Measurements from ENCODE around the gene SMPD3.

The SMPD3 gene

GRCh38 chr16:68432701-68433100 is 15.6 kb downstream of the SMPD3 start:
- peaks cover 4% of the 10 kb centered on the region for H3K9me3 Mint-ChIP-seq

DNA sequence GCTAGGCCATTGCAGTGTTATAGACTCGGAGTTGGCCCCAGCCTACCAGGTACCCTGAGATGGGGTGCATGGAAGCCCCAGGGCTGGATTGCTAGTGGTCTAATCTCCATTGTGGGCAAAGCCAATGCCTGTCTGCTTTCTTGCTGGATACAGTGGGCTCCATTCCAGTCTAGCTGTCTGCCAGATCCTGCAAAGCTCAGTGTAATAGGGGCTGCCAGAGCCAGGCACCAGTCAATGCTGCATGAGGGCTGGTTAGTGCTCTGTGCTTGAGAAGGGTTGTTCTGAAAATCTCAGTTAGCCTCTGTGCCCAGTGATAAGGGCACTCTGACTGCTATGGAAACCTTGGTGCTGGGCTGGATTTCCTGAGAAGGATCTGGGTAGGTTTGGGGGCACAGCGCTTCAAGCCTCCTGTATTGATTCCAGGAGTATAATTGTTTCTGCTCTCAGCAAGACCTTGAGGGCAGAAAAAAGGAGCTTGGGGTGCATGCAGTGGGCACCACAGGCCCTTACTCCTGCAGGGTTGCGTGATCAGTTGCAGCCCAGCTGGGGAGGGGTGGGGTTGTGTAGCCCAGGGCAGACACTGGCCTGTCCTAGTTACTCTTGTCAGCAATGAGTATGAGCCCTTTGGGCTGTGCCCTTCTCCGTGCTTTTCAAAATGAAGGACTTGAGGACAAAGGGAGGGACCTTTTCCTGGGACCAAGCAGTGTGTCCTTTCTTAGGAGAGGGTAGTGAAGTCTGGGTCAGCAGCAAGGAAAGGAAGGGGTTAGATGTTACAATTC is 19.0 kb downstream of the SMPD3 start:
- Mint-ChIP-seq H3K27ac (no peak overlapping the region), H3K27me3 (no peaks in the 10 kb centered on the region), H3K4me3 (no peak overlapping the region)

More at GRCh38 chr16:68432701-68433100, 15.6 kb downstream of the SMPD3 start:
- ATAC-seq = no peak
- Mint-ChIP-seq H3K36me3 (no peaks in the 10 kb centered on the region), H3K4me3 (no peak overlapping the region), H3K4me1 (no peaks in the 10 kb centered on the region), H3K27me3 (peaks cover 8% of the 10 kb centered on the region), H3K27ac (no peak overlapping the region)

GRCh38 chr16:68427649-68428303 is 20.5 kb downstream of the SMPD3 start:
- Mint-ChIP-seq H3K4me1 (no peaks in the 10 kb centered on the region), H3K4me3 (no peak overlapping the region), H3K27me3 (no peaks in the 10 kb centered on the region), H3K9me3 (no peaks in the 10 kb centered on the region), H3K27ac (no peak overlapping the region), H3K36me3 (no peaks in the 10 kb centered on the region)
- no peak for ATAC-seq

More for the DNA sequence above, 19.0 kb downstream of the SMPD3 start:
- Mint-ChIP-seq H3K36me3 (no peaks in the 10 kb centered on the region), H3K9me3 (no peaks in the 10 kb centered on the region), H3K4me1 (no peaks in the 10 kb centered on the region)
- no peak for ATAC-seq

DNA sequence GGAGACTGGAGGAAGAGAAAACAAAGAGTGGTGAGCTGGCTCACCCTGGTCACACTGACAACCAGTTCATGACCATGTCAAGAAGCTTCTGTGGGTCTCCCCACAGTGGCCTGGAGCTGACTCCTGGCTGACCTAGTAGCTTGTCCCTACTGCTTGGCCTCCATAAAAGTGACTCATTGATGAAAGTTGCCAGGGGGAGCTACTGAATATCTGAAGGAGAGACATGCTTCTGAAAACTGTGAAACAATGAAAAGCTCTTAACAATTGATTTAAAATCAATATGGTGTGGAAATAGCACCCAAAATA is 22.0 kb downstream of the SMPD3 start:
- no peak overlapping the region for H3K27ac Mint-ChIP-seq
- H3K36me3 Mint-ChIP-seq = no peaks in the 10 kb centered on the region
- H3K4me3 Mint-ChIP-seq = no peak overlapping the region
- H3K4me1 Mint-ChIP-seq = no peaks in the 10 kb centered on the region
- no peaks in the 10 kb centered on the region for H3K9me3 Mint-ChIP-seq
- no peaks in the 10 kb centered on the region for H3K27me3 Mint-ChIP-seq
- ATAC-seq = no peak

DNA sequence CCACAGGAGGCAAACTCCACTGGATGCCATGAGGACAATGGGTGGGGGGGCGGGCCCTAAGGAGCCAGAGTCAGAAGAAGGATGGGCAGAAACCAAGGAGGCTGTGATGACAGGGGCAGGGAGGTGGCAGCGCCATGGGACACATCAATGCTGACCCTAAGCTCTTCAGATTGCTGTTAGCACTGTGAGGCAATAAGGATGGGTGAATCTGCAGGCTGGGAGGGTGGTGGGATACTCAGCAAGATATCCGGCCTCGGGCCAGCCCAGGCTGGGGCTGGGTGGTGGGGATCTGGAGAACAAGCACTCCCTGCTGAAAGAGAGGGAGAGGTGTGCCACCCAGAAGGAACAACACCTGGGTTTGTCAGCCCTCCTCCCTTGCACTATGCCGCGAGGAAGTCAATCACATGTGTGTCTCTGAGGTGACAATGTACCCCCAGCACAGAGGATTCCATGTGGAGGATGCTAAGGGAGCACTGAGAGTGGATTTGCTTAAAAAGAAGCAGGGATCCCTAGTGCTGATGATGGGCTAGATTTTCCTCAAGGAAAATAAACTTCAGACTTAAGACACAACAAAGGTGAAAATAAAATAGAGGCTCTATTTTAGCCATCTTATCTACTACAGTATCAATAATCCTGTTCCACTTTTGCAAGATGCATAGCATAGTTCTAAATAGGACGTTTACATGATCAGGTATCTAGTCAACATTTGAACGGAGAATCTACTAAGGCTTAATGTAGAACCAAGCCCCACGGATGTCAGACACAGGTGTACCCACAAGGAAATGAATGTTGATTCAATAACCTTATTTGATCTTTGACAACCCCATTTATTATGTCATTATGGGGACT is 22.6 kb downstream of the SMPD3 start:
- Mint-ChIP-seq H3K36me3 (no peaks in the 10 kb centered on the region), H3K27ac (no peak overlapping the region), H3K9me3 (no peaks in the 10 kb centered on the region), H3K4me1 (no peaks in the 10 kb centered on the region), H3K27me3 (no peaks in the 10 kb centered on the region), H3K4me3 (no peak overlapping the region)
- ATAC-seq = no peak

GRCh38 chr16:68423771-68424170 is 24.5 kb downstream of the SMPD3 start:
- no peak overlapping the region for H3K4me3 Mint-ChIP-seq
- H3K27me3 Mint-ChIP-seq = no peaks in the 10 kb centered on the region
- H3K9me3 Mint-ChIP-seq = no peaks in the 10 kb centered on the region
- H3K36me3 Mint-ChIP-seq = no peaks in the 10 kb centered on the region
- no peak for ATAC-seq
- no peak overlapping the region for H3K27ac Mint-ChIP-seq
- peaks cover 3% of the 10 kb centered on the region for H3K4me1 Mint-ChIP-seq

- no peak overlapping the region for H3K27ac Mint-ChIP-seq
- no peaks in the 10 kb centered on the region for H3K36me3 Mint-ChIP-seq
- no peak overlapping the region for H3K4me3 Mint-ChIP-seq
- H3K4me1 Mint-ChIP-seq = peaks cover 16% of the 10 kb centered on the region
- no peaks in the 10 kb centered on the region for H3K9me3 Mint-ChIP-seq
- no peak for ATAC-seq
- no peaks in the 10 kb centered on the region for H3K27me3 Mint-ChIP-seq
Measured at GRCh38 chr16:68422396-68422960, 25.8 kb downstream of the SMPD3 start.

GRCh38 chr16:68421076-68421475 is 27.2 kb downstream of the SMPD3 start:
- H3K36me3 Mint-ChIP-seq = no peaks in the 10 kb centered on the region
- H3K27me3 Mint-ChIP-seq = no peaks in the 10 kb centered on the region
- ATAC-seq = no peak
- peaks cover 30% of the 10 kb centered on the region for H3K4me1 Mint-ChIP-seq
- no peaks in the 10 kb centered on the region for H3K9me3 Mint-ChIP-seq
- H3K4me3 Mint-ChIP-seq = no peak overlapping the region
- no peak overlapping the region for H3K27ac Mint-ChIP-seq

GRCh38 chr16:68420366-68420942 is 27.9 kb downstream of the SMPD3 start:
- H3K9me3 Mint-ChIP-seq = no peaks in the 10 kb centered on the region
- peaks cover 31% of the 10 kb centered on the region for H3K4me1 Mint-ChIP-seq
- H3K27me3 Mint-ChIP-seq = no peaks in the 10 kb centered on the region

GRCh38 chr16:68417711-68418301 is 30.5 kb downstream of the SMPD3 start:
- peak; percentile 89 for ATAC-seq
- no peaks in the 10 kb centered on the region for H3K27me3 Mint-ChIP-seq
- peak overlapping the region; percentile 64 for H3K27ac Mint-ChIP-seq
- H3K4me3 Mint-ChIP-seq = peak overlapping the region; percentile 67
- no peaks in the 10 kb centered on the region for H3K9me3 Mint-ChIP-seq
- H3K4me1 Mint-ChIP-seq = peaks cover 31% of the 10 kb centered on the region
- no peaks in the 10 kb centered on the region for H3K36me3 Mint-ChIP-seq

More at GRCh38 chr16:68420366-68420942, 27.9 kb downstream of the SMPD3 start:
- Mint-ChIP-seq H3K4me3 (no peak overlapping the region), H3K36me3 (no peaks in the 10 kb centered on the region), H3K27ac (no peak overlapping the region)
- no peak for ATAC-seq

DNA sequence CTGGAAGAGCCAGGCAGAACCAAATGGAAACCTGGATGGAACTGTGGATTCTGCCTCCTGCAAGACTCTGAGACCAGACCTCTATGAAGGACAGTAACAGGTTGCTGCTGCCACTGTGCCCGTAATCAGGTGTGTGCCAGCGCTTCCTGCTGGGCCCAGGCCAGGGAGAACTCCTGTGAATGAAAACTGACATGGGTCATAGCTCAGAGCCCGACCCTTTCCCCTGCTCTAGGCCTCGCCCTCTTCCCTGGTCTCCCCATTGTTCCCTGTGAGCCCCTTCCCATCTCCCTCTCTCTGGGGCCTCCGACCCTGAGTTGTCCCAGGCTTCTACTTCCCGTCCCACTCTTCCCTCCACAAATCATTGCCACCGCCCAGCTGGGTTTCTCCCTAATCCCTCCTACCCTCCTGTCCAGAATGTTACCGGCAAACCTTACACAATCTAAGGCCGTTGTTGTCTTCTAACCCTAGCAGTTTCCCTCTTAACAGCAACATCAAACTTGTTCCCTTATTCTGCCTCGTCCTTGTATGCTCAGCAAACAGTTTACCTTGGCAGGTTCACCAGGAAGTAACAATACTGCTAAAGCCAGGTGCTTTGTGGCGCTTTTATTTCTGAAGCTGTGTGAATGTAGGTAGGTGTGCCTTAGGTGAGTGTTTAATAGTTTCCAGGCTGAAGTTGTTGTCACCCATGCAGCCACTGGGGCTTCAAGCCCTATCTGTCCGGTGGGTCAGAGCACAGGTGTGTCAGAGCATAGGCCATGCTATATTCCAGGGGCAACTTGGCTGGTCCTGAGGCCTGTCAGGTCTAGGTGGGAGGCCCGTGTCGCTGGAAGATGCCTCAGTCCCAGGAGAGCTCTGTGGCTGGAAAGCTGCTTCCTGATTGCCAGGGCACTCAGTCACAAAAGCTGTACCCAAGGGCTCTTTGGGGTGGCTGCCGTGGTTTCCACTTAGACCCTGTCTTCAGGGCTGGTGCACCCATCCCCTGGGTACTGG is 32.0 kb downstream of the SMPD3 start:
- no peaks in the 10 kb centered on the region for H3K27me3 Mint-ChIP-seq
- peaks cover 31% of the 10 kb centered on the region for H3K4me1 Mint-ChIP-seq
- no peaks in the 10 kb centered on the region for H3K9me3 Mint-ChIP-seq
- H3K36me3 Mint-ChIP-seq = no peaks in the 10 kb centered on the region
- no peak for ATAC-seq
- no peak overlapping the region for H3K4me3 Mint-ChIP-seq
- H3K27ac Mint-ChIP-seq = peak overlapping the region; percentile 64

- peak overlapping the region; percentile 2 for H3K27ac Mint-ChIP-seq
Measured at GRCh38 chr16:68414581-68414980, 33.7 kb downstream of the SMPD3 start.

GRCh38 chr16:68412061-68412460 is 36.2 kb downstream of the SMPD3 start:
- no peaks in the 10 kb centered on the region for H3K9me3 Mint-ChIP-seq

More at GRCh38 chr16:68414581-68414980, 33.7 kb downstream of the SMPD3 start:
- H3K36me3 Mint-ChIP-seq = no peaks in the 10 kb centered on the region
- peaks cover 39% of the 10 kb centered on the region for H3K4me1 Mint-ChIP-seq
- no peak overlapping the region for H3K4me3 Mint-ChIP-seq
- H3K27me3 Mint-ChIP-seq = no peaks in the 10 kb centered on the region
- no peak for ATAC-seq
- H3K9me3 Mint-ChIP-seq = no peaks in the 10 kb centered on the region

DNA sequence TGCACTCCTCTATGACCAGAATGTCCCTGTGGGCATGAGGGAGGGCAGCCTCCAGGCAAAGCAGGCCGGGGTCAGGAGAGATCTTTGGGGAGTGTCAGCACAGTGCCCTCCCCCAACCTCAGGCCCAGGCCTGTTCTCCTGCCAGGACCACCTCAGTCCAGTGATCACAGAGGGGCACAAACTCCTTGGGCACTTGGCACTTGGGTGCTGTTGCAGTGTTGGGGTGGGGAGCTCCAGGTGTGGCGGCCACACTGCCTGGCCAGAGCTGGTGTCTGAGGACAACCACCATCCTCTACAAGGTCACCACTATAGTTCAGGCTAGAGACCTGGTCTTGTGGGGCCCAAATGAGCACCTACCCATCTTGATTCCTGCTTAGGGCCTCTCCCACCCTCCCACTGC is 37.2 kb downstream of the SMPD3 start:
- Mint-ChIP-seq H3K4me1 (peaks cover 9% of the 10 kb centered on the region), H3K9me3 (no peaks in the 10 kb centered on the region), H3K27ac (no peak overlapping the region), H3K4me3 (no peak overlapping the region), H3K27me3 (no peaks in the 10 kb centered on the region), H3K36me3 (no peaks in the 10 kb centered on the region)
- no peak for ATAC-seq

More at GRCh38 chr16:68412061-68412460, 36.2 kb downstream of the SMPD3 start:
- Mint-ChIP-seq H3K27ac (no peak overlapping the region), H3K27me3 (no peaks in the 10 kb centered on the region), H3K4me1 (peaks cover 19% of the 10 kb centered on the region), H3K36me3 (no peaks in the 10 kb centered on the region), H3K4me3 (no peak overlapping the region)
- ATAC-seq = no peak
